ENCODE results near the gene CCDC137. TPM values are rescaled to one million over a fixed set of nuclear protein-coding genes. Genes with fewer than 3 reads are reported as not detected.

The CCDC137 gene
- total and polyA plus RNA-seq, 2 of the 13 experiments (the other 11 are each of a cell fraction or from before 2014, with no cell fraction given) = 14.6 to 39.1 TPM

DNA sequence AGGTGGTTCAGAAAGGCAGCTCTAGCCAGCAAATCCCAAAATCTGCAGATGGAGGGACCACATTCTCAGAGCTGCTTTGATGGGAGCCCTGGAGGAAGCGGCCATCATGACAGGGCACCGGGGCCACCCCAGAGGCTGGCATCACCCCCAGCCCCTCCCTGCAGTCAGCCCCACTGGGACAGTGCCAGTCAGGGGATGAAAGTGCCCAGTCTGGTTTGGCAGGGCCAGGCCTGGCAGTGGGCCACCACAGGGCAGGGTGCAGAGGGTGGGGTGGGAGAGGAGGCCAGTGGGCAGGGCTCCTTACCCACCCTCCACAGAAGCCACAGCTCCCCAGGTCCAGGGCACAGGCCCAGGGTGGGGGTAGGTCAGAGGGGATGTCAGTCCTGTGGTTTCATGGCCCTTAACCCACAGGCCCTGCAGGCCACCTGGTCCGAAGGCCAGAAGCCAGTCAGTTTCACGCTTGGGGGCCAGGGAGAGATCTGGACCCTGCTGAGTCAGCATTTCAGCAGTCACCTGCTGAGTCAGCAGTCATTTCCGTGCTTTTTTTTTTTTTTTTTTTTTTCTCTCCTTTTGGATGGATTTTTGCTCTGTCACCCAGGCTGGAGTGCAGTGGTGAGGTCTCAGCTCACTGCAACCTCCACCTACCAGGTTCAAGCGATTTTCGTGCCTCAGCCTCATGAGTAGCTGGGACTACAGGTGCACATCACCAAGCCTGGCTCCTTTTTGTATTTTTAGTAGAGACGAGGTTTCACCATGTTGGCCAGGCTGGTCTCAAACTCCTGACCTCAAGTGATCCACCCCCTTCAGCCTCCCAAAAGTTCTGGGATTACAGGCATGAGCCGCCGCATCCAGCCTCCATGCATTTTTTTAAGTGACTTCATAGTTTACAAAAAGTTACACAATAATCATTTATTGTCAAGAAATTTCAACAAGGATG lies 55.9 kb downstream of the CCDC137 start (continued):
- TF ChIP-seq FOXP1 (IDR thresholded peaks at IDR 0.05) (no peak), FOXP1 (CRISPR knock-in tag; IDR thresholded peaks at IDR 0.05) (no peak), ARHGAP35 (CRISPR knock-in tag; IDR thresholded peaks at IDR 0.05; ENCODE audit: borderline replicate concordance) (no peak), ZNF850 (CRISPR knock-in tag; conservative IDR thresholded peaks at IDR 0.05) (no peak), KMT2B (CRISPR knock-in tag; IDR thresholded peaks at IDR 0.05) (no peak), PHF21A (CRISPR knock-in tag; IDR thresholded peaks at IDR 0.05) (no peak), IRF9 (CRISPR knock-in tag; IDR thresholded peaks at IDR 0.05; ENCODE audit: borderline replicate concordance) (peak; percentile 70; the same call in 1 of the 2 replicates), ZKSCAN8 (CRISPR knock-in tag; IDR thresholded peaks at IDR 0.05; ENCODE audit: borderline replicate concordance) (no peak), SSRP1 (CRISPR knock-in tag; IDR thresholded peaks at IDR 0.05) (peak; percentile 75), CHD4 (IDR thresholded peaks at IDR 0.05; ENCODE audit: borderline replicate concordance, low read length) (no peak), HOXA7 (CRISPR knock-in tag; IDR thresholded peaks at IDR 0.05) (no peak), HNF1B (CRISPR knock-in tag; IDR thresholded peaks at IDR 0.05) (no peak), HCFC1 (IDR thresholded peaks at IDR 0.05; ENCODE audit: low read depth, low read length) (no peak), ZNF749 (CRISPR knock-in tag; IDR thresholded peaks at IDR 0.05; ENCODE audit: borderline replicate concordance) (peak; percentile 69; the same call in 1 of the 2 replicates), MNT (IDR thresholded peaks at IDR 0.05) (no peak), TEAD3 (CRISPR knock-in tag; optimal IDR thresholded peaks at IDR 0.05; ENCODE audit: borderline replicate concordance) (peak; percentile 30), ZNF362 (CRISPR knock-in tag; IDR thresholded peaks at IDR 0.05; ENCODE audit: borderline replicate concordance) (peak; percentile 79; the same call in 1 of the 2 replicates), GATA4 (IDR thresholded peaks at IDR 0.05; ENCODE audit: borderline replicate concordance, low read depth) (no peak), ZNF256 (CRISPR knock-in tag; conservative IDR thresholded peaks at IDR 0.05) (no peak), FOXK2 (IDR thresholded peaks at IDR 0.05) (no peak), SOX6 (IDR thresholded peaks at IDR 0.05) (no peak), SOX6 (CRISPR knock-in tag; IDR thresholded peaks at IDR 0.05) (peak; percentile 25; the same call in 1 of the 2 replicates), MIXL1 (CRISPR knock-in tag; IDR thresholded peaks at IDR 0.05) (no peak), ZNF703 (CRISPR knock-in tag; IDR thresholded peaks at IDR 0.05; ENCODE audit: borderline replicate concordance) (no peak)
- TF ChIP-seq, protein P1, sequence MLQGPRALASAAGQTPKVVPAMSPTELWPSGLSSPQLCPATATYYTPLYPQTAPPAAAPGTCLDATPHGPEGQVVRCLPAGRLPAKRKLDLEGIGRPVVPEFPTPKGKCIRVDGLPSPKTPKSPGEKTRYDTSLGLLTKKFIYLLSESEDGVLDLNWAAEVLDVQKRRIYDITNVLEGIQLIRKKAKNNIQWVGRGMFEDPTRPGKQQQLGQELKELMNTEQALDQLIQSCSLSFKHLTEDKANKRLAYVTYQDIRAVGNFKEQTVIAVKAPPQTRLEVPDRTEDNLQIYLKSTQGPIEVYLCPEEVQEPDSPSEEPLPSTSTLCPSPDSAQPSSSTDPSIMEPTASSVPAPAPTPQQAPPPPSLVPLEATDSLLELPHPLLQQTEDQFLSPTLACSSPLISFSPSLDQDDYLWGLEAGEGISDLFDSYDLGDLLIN (CRISPR knock-in tag; IDR thresholded peaks at IDR 0.05; ENCODE audit: borderline replicate concordance) = 0 out of 2 replicates have a peak, but pooled peaks have one; percentile 45
